ENCODE results near the gene RTEL1.

The RTEL1 gene

DNA sequence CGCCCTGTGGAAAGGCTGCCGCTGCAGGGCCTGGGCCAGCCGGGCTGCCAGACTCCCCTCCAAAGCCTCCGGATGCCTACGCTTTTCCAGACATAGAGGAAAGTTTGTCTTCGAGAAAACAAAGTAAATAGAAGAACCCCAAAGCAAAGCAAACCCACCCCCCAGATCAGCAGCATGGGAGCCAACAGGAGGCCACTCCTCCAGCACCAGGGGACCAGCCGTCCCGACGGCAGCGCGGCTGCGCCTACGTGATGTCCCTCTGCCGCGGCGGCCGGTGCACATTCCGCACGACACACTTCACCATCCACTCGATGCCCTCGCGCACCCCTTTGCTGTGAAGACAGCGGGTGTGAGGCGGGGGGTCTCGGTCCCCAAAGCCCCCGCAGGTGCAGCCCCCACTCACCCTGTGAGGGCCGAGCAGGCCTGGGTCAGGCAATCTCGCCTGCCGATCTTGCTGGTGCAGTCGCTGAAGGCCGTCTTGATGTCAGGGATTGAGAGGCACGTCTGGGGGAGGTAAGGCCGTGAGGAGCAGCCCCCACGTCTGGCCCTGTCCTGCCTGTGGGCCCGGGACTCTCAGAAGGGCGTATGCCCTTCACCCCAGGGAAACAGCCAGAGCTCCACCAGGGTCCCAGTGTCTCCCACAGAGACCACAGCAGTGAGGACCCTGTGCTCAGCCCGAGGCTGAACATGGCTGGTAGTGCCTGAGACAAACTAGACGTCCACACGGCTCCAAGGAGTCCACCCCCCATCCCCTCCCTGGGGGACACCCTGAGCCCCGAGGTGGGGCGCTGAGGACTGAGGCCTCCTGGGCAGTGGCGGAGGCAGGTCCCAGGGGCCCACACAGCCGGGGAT is 42.3 kb downstream of the RTEL1 start:
- no peak for TF ChIP-seq CTCF (IDR thresholded peaks at IDR 0.05; ENCODE audit: extremely low read depth, missing control alignments)
- no peak for DNase-seq (ENCODE audit: low spot score)

- no peak for TF ChIP-seq CTCF (IDR thresholded peaks at IDR 0.05; ENCODE audit: extremely low read depth, missing control alignments)
- DNase-seq (ENCODE audit: low spot score), result no peak
Measured at GRCh38 chr20:63701051-63701328, 42.9 kb downstream of the RTEL1 start.

DNA sequence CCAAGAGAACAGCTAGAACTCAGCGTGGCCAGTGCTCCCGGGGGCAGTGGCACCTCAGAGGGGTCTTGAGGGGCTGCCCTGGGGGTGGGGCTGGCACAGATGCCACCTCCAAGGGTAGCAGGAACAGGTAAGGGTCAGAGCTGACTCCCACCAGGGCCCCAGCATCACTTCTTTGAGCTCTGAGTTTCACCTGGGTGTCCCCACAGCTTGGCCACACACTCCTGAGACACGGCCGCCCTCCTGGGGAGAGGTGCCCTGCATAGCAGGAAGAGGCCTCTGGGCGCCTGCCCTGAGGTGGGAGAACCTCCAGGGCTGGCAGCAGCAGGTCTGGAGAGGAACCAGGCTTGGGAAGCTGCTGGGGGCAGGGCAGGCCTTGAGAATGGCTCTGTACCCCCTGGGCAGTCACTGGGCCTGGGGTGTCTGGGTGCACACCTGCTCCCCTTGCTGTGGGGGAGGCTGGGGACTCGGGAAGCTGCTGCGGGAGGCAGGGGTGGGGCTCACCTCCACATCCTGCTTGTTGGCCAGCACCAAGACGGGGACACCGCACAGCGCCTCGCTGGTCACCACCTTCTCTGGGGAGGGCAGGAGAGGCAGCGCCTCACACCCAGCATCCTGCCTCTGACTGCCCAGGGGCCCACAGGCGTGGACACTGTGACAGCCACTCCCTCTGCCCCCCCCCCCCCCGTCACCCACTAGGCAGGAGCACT is 43.4 kb downstream of the RTEL1 start:
- no peak for TF ChIP-seq CTCF (IDR thresholded peaks at IDR 0.05; ENCODE audit: extremely low read depth, missing control alignments)
- no peak for DNase-seq (ENCODE audit: low spot score)

DNA sequence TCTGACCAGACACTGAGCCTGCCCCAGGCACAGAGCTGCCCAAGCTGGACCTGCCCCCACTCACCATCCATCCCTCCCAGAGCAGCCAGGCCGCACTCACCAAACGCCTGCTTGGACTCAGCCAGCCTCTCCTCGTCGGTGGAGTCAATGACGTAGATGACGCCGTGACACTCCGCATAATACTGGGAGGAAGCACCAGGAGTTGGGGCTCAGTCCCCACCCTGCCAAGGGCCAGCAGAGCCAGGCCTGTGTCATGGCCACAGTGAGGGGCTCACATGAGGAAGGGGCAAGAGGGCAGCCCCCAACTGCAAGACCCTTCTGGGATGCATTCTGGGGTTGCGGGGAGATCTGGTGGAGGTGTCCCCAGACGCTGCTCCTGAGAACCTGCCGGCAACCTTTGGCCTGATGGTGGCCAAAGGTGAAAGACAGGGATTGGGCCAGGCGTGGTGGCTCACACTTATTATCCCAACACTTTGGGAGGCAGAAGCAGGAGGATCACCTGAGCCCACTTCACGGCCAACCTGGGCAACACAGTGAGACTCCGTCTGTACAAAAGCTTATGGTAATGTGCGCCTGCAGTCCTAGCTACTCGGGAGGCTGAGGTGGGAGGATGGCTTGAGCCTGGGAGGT is 44.0 kb downstream of the RTEL1 start:
- peak; percentile 4 for DNase-seq (ENCODE audit: low spot score)
- TF ChIP-seq CTCF (IDR thresholded peaks at IDR 0.05; ENCODE audit: extremely low read depth, missing control alignments), result no peak

- TF ChIP-seq CTCF (IDR thresholded peaks at IDR 0.05; ENCODE audit: extremely low read depth, missing control alignments), result no peak
- DNase-seq (ENCODE audit: low spot score), result no peak
Measured at GRCh38 chr20:63702751-63703470, 44.8 kb downstream of the RTEL1 start.

- no peak for TF ChIP-seq CTCF (IDR thresholded peaks at IDR 0.05; ENCODE audit: extremely low read depth, missing control alignments)
- no peak for DNase-seq (ENCODE audit: low spot score)
Measured at GRCh38 chr20:63703471-63703975, 45.4 kb downstream of the RTEL1 start.
